ENCODE data around the gene MRPL36.

The MRPL36 gene

DNA sequence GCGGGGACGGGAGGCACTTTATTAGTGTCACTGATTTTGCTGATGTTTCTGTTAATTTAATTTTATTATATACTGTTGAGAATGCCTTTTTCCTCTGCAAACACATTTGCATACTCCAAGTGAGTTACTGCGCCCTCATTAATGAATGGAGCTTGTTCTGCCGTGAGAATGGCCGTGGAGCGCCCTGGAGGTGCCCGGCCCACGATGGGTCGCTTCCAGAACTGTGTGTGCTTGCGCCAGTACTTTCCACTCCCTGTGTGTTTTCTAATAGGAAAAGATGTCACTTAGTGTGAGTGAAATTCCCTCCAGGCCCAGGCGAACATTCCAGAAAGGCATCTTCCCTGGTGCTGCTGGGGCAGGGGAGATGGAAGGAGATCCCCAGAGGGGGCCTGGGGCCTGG, 31.6 kb upstream of the MRPL36 start:
- Histone ChIP-seq H3K27ac (ENCODE audit: low read depth, low read length) (no peak overlapping the region), H3K4me3 (ENCODE audit: low read length) (no peak overlapping the region), H3K9me3 (ENCODE audit: insufficient read depth, low read depth, low read length) (no peaks in the 10 kb centered on the region), H3K27me3 (ENCODE audit: insufficient read depth, low read length) (no peaks in the 10 kb centered on the region), H3K4me1 (ENCODE audit: insufficient read depth, low read length) (peaks cover 20% of the 10 kb centered on the region; the same call in 1 of the 2 replicates), H3K9ac (ENCODE audit: low read depth, low read length) (no peak overlapping the region), H3K36me3 (ENCODE audit: insufficient read depth, low read length) (no peaks in the 10 kb centered on the region)
- 92% methylated on average over 10 of the region's 11 CpGs for WGBS

DNA sequence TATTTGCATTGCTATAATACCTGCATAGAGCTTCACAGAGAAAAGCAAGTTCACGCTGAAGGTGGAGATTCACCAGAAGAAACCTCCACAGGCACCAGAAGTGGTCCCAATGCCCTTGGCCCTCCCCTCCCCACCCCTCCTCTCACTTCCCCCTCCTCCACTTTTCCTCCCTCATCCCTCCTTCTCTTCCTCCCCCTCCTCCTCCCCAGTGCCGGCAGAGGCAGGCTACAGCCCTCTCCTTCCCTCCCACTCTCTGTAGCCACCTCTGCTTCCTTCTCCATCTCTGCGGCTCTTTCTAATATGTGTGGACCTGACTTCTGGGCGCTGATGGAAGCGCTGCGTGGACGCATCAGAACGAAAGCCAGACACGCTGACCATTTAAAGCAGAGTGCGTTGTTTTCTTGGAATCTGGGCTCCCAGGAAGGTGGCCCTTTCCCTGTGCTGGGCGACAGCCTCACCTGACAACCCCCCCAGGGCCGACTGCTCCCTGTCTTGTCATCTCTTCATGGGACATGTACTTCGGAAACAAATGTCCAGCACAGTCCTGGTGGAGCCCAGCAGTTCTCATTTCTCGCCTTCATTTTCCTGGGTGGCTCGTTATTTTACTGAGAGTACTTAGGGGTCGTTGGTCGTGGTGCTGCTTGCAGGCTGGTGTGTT, 31.1 kb upstream of the MRPL36 start:
- 86% methylated on average over 17 of the region's 17 CpGs for WGBS
- no peaks in the 10 kb centered on the region for H3K27me3 ChIP-seq (ENCODE audit: insufficient read depth, low read length)
- no peak overlapping the region for H3K27ac ChIP-seq (ENCODE audit: low read depth, low read length)
- H3K36me3 ChIP-seq (ENCODE audit: insufficient read depth, low read length): no peaks in the 10 kb centered on the region; the same call in 1 of the 2 replicates
- no peak overlapping the region for H3K9ac ChIP-seq (ENCODE audit: low read depth, low read length)
- no peaks in the 10 kb centered on the region for H3K9me3 ChIP-seq (ENCODE audit: insufficient read depth, low read depth, low read length)
- peaks cover 20% of the 10 kb centered on the region; the same call in 1 of the 2 replicates for H3K4me1 ChIP-seq (ENCODE audit: insufficient read depth, low read length)
- no peak overlapping the region for H3K4me3 ChIP-seq (ENCODE audit: low read length)

GRCh38 chr5:1827886-1828397, 28.3 kb upstream of the MRPL36 start:
- Histone ChIP-seq H3K36me3 (ENCODE audit: insufficient read depth, low read length) (no peaks in the 10 kb centered on the region; the same call in 1 of the 2 replicates), H3K9ac (ENCODE audit: low read depth, low read length) (no peak overlapping the region), H3K27ac (ENCODE audit: low read depth, low read length) (no peak overlapping the region), H3K4me3 (ENCODE audit: low read length) (peak overlapping the region; percentile 36; the same call in 1 of the 2 replicates), H3K4me1 (ENCODE audit: insufficient read depth, low read length) (peaks cover 15% of the 10 kb centered on the region; the same call in 1 of the 2 replicates), H3K9me3 (ENCODE audit: insufficient read depth, low read depth, low read length) (no peaks in the 10 kb centered on the region), H3K27me3 (ENCODE audit: insufficient read depth, low read length) (no peaks in the 10 kb centered on the region)
- 78% methylated on average over 39 of the region's 39 CpGs for WGBS

DNA sequence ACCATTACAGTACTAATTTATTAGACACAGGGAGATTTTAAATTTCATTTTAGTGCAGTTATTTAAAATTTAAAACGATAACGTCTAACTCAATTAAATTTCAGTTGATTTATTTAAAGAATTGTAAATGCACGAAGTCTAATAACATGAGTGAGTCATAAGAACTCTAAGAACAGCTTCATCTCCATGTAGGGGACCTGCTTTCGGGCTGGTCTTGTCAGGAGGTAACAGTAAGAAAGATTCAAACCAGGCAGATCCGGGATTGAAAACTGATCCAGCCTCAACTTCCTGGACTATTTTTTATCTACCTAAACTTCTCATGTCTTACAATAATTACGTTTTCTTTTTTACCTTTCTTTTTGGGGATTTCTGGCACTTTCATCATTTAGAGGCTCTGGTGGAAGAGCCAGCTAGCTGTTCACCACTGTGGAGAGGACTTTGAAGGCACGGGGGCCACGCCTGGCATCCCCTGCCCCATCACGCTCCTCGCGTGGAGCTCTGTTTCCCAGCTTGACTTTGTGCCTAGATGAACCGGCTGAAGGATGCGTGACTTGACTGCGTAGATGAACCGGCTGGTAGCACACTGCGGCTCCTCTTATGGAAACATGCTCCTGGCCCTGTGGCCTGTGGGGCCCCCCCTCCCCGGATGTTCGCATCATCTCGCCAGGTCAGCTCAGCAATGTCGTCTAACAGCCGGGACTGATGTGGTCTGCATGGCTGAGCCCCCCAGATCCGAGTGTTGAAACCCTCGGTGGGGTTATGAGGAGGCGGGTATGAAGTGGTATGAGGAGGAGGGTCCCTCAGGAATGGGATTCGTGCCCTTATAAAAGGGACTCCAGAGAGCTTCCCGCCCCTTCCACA, 27.6 kb upstream of the MRPL36 start:
- WGBS: 95% methylated on average over 25 of the region's 26 CpGs
- H3K36me3 ChIP-seq (ENCODE audit: insufficient read depth, low read length): peaks cover 4% of the 10 kb centered on the region
- H3K9ac ChIP-seq (ENCODE audit: low read depth, low read length): no peak overlapping the region
- H3K9me3 ChIP-seq (ENCODE audit: insufficient read depth, low read depth, low read length): no peaks in the 10 kb centered on the region
- peaks cover 15% of the 10 kb centered on the region; the same call in 1 of the 2 replicates for H3K4me1 ChIP-seq (ENCODE audit: insufficient read depth, low read length)
- H3K27ac ChIP-seq (ENCODE audit: low read depth, low read length): no peak overlapping the region
- peak overlapping the region; percentile 36; the same call in 1 of the 2 replicates for H3K4me3 ChIP-seq (ENCODE audit: low read length)
- no peaks in the 10 kb centered on the region for H3K27me3 ChIP-seq (ENCODE audit: insufficient read depth, low read length)

- no peaks in the 10 kb centered on the region for H3K9me3 ChIP-seq (ENCODE audit: insufficient read depth, low read depth, low read length)
- H3K4me3 ChIP-seq (ENCODE audit: low read length): no peak overlapping the region
- no peaks in the 10 kb centered on the region for H3K27me3 ChIP-seq (ENCODE audit: insufficient read depth, low read length)
- H3K36me3 ChIP-seq (ENCODE audit: insufficient read depth, low read length): peaks cover 12% of the 10 kb centered on the region
- H3K27ac ChIP-seq (ENCODE audit: low read depth, low read length): no peak overlapping the region
- peaks cover 8% of the 10 kb centered on the region; the same call in 1 of the 2 replicates for H3K4me1 ChIP-seq (ENCODE audit: insufficient read depth, low read length)
- 86% methylated on average over 26 of the region's 26 CpGs for WGBS
- no peak overlapping the region for H3K9ac ChIP-seq (ENCODE audit: low read depth, low read length)
Observed at GRCh38 chr5:1826235-1826980, 26.8 kb upstream of the MRPL36 start.

DNA sequence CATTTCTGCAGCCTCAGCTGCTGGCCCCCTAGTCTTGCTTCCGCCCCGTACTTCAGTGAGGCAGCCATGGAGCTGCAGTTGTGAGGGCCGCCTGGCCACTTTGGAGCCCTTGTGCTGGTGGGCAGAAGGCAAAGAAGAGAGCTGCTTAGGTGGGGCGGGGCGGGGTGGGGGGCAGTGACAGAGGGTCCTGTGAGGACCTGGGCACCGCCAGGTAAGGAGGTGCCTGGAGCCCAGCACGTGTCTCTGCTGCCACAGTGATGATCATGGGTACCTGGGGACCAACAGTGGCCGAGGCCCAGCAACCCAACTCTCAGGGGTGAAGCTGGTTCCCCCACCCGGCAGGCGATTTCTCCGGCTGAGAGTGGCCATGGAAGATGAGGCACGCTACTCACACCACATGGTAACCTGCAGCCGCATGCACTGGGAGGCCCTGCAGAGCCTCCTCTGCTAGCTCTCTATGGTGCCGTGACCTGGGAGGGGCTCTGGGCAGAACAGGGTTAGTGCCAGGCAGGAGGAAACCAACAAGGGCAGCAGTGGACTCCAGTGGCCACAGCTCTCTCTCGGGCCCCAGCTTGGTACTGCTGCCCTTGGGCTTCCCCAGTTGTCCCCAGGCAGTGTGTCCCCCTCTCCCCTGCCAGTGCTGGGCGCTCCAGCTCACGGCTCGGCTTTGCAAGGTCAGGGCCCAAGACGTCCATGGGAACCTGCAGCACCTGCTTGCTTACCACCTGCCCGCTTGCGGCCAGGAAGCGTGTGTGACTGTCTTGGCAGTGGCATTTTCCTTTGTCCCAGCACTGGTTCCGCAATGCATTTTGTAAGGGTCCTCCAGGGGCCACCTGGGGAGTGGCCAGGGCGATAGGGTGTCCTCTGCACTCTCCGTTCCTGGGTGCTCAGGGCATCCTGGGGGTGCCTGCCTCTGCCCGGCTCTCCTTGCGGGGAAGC, 25.5 kb upstream of the MRPL36 start:
- Histone ChIP-seq H3K27me3 (ENCODE audit: insufficient read depth, low read length) (no peaks in the 10 kb centered on the region), H3K9ac (ENCODE audit: low read depth, low read length) (no peak overlapping the region), H3K4me3 (ENCODE audit: low read length) (no peak overlapping the region), H3K9me3 (ENCODE audit: insufficient read depth, low read depth, low read length) (no peaks in the 10 kb centered on the region), H3K4me1 (ENCODE audit: insufficient read depth, low read length) (0 out of 2 replicates have a peak, but pooled peaks cover 4% of the 10 kb centered on the region), H3K27ac (ENCODE audit: low read depth, low read length) (no peak overlapping the region), H3K36me3 (ENCODE audit: insufficient read depth, low read length) (peaks cover 24% of the 10 kb centered on the region)
- WGBS: 96% methylated on average over 27 of the region's 27 CpGs

- Histone ChIP-seq H3K9ac (ENCODE audit: low read depth, low read length) (no peak overlapping the region), H3K4me1 (ENCODE audit: insufficient read depth, low read length) (peaks cover 5% of the 10 kb centered on the region; the same call in 1 of the 2 replicates), H3K4me3 (ENCODE audit: low read length) (no peak overlapping the region), H3K27me3 (ENCODE audit: insufficient read depth, low read length) (no peaks in the 10 kb centered on the region), H3K27ac (ENCODE audit: low read depth, low read length) (no peak overlapping the region), H3K9me3 (ENCODE audit: insufficient read depth, low read depth, low read length) (no peaks in the 10 kb centered on the region), H3K36me3 (ENCODE audit: insufficient read depth, low read length) (peaks cover 34% of the 10 kb centered on the region)
- WGBS: 91% methylated on average over 25 of the region's 25 CpGs
Observed at GRCh38 chr5:1824109-1824821, 24.6 kb upstream of the MRPL36 start.

- no peak overlapping the region for H3K9ac ChIP-seq (ENCODE audit: low read depth, low read length)
- H3K36me3 ChIP-seq (ENCODE audit: insufficient read depth, low read length): peaks cover 41% of the 10 kb centered on the region
Observed at GRCh38 chr5:1823381-1824034, 23.9 kb upstream of the MRPL36 start.

GRCh38 chr5:1821862-1822261, 22.2 kb upstream of the MRPL36 start:
- 94% methylated on average over 8 of the region's 8 CpGs for WGBS
- Histone ChIP-seq H3K9ac (ENCODE audit: low read depth, low read length) (no peak overlapping the region), H3K27ac (ENCODE audit: low read depth, low read length) (no peak overlapping the region), H3K4me1 (ENCODE audit: insufficient read depth, low read length) (peaks cover 11% of the 10 kb centered on the region), H3K36me3 (ENCODE audit: insufficient read depth, low read length) (peaks cover 56% of the 10 kb centered on the region), H3K9me3 (ENCODE audit: insufficient read depth, low read depth, low read length) (no peaks in the 10 kb centered on the region), H3K27me3 (ENCODE audit: insufficient read depth, low read length) (no peaks in the 10 kb centered on the region), H3K4me3 (ENCODE audit: low read length) (no peak overlapping the region)

More at GRCh38 chr5:1823381-1824034, 23.9 kb upstream of the MRPL36 start:
- no peak overlapping the region for H3K4me3 ChIP-seq (ENCODE audit: low read length)
- 86% methylated on average over 12 of the region's 12 CpGs for WGBS
- no peak overlapping the region for H3K27ac ChIP-seq (ENCODE audit: low read depth, low read length)
- H3K9me3 ChIP-seq (ENCODE audit: insufficient read depth, low read depth, low read length): no peaks in the 10 kb centered on the region
- H3K4me1 ChIP-seq (ENCODE audit: insufficient read depth, low read length): peaks cover 11% of the 10 kb centered on the region
- no peaks in the 10 kb centered on the region for H3K27me3 ChIP-seq (ENCODE audit: insufficient read depth, low read length)

Measured in HUES64 (cell line).